GM12892 (cell line): Measurements from ENCODE around the gene ARHGEF3.

Experiments used
- POLR2A ChIP-seq: IDR thresholded peaks from 2 replicates; pipeline ENCODE4 v1.6.1; 2011; ENCODE audit warnings: low read depth, low read length, control low read depth
- TAF1 ChIP-seq: IDR thresholded peaks from 2 replicates; pipeline ENCODE4 v1.6.1; 2011; ENCODE audit warnings: low read depth, mild to moderate bottlenecking, control low read depth, low read length, borderline replicate concordance

DNA sequence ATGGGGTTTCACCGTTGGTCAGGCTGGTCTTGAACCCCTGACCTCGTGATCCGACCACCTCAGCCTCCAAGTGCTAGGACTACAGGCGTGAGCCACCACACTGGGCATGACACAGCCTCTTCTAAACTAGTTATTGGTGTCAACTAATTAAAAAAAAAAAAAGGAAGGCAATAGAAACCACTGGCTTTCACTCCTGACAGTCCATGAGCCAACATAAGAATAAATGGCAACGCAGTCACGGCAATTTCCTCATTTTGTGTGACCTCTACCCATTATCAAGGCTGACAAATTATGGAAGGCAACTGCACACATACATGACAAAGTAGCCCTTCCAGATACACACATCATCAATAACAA lies 5.9 kb downstream of the ARHGEF3 start:
- TF ChIP-seq TAF1: no peak
- no peak for TF ChIP-seq POLR2A
